Measurements from ENCODE around the gene RARA. TPM values are rescaled to one million over a fixed set of nuclear protein-coding genes. Genes with fewer than 3 reads are reported as not detected.

The RARA gene
- total and polyA plus RNA-seq, 2 of the 4 experiments (the other 2 are of a cell fraction): 9.0 to 12.7 TPM

DNA sequence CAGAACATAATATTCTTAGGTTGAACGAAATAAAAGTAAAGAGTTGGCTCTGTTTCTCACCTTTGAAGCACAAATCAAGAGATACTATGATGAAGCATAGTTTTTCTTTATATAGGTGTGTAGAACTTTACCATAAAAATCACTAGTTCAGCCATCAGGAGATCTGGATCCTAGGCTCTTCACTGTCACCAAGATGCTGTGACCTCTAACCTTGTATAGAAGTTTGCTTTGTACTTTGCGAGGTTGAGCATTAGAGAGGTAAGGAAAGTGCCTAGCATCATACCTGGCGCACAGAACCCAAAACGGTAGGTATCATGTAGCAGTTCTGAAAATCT is 21.9 kb upstream of the RARA start:
- Histone ChIP-seq H3K18ac (ENCODE audit: low read depth, low read length) (peak overlapping the region; percentile 60), H3K4me1 (ENCODE audit: control insufficient read depth, insufficient read depth, low read length) (peaks cover 13% of the 10 kb centered on the region), H4K8ac (ENCODE audit: low read depth in 2 of 2, low read length in 2 of 2) (peak overlapping the region; percentile 21 to 96), H3K9ac (ENCODE audit: low read depth, low read length) (peak overlapping the region; percentile 52; the same call in 1 of the 2 replicates), H3K9me3 (ENCODE audit: control insufficient read depth, insufficient read depth, low read length) (no peaks in the 10 kb centered on the region), H2BK5ac (ENCODE audit: low read depth, low read length, poor library complexity, severe bottlenecking) (peak overlapping the region; percentile 51), H2BK15ac (ENCODE audit: low read depth, low read length) (peak overlapping the region; percentile 12; the same call in 1 of the 3 replicates), H3K9me1 (ENCODE audit: insufficient read depth, low read length) (peaks cover 17% of the 10 kb centered on the region), H3K14ac (replicated peaks; ENCODE audit: low read depth, low read length) (peak overlapping the region; percentile 89), H2BK120ac (ENCODE audit: low read depth, low read length) (0 out of 2 replicates have a peak overlapping the region, but pooled peaks have one; percentile 52), H3K23ac (ENCODE audit: low read depth, low read length) (no peak overlapping the region; the same call in 1 of the 2 replicates), H3K4me3 (ENCODE audit: insufficient read depth, low read depth, low read length) (peak overlapping the region; percentile 19; the same call in 1 of the 2 replicates), H2AK9ac (replicated peaks; ENCODE audit: low read depth, low read length, poor library complexity) (peak overlapping the region; percentile 70), H3K36me3 (ENCODE audit: control insufficient read depth, insufficient read depth, low read length) (no peaks in the 10 kb centered on the region), H4K91ac (ENCODE audit: insufficient read depth, low read depth, low read length) (peak overlapping the region; percentile 22; the same call in 1 of the 2 replicates), H2AK5ac (ENCODE audit: low read depth, low read length) (peak overlapping the region; percentile 92; the same call in 1 of the 2 replicates), H3K27me3 (ENCODE audit: control insufficient read depth, insufficient read depth, low read length) (no peaks in the 10 kb centered on the region), H3K4ac (ENCODE audit: low read depth, low read length) (peak overlapping the region; percentile 79), H2BK20ac (ENCODE audit: low read depth, low read length) (no peak overlapping the region; the same call in 1 of the 2 replicates), H4K20me1 (ENCODE audit: insufficient read depth, low read length) (peaks cover 7% of the 10 kb centered on the region; the same call in 1 of the 2 replicates), H3K79me1 (ENCODE audit: low read depth in 1 of 2, low read length in 2 of 2) (peaks cover 11 to 26% of the 10 kb centered on the region in 2 experiments; a peak in 3 of 4 replicates), H3K56ac (ENCODE audit: extremely low read depth, insufficient read depth, low read length) (0 out of 2 replicates have a peak overlapping the region, but pooled peaks have one; percentile 27), H4K5ac (ENCODE audit: low read depth, low read length) (peak overlapping the region; percentile 86), H2AFZ (replicated peaks; ENCODE audit: low read length, poor library complexity) (peak overlapping the region; percentile 90), H3K4me2 (ENCODE audit: low read depth, low read length) (peak overlapping the region; percentile 93), H3K27ac (ENCODE audit: insufficient read depth, low read length) (no peak overlapping the region; the same call in 1 of the 2 replicates)
- BruUV-seq (replicated peaks): no TSS peak
- no peak for ATAC-seq (ENCODE audit: low read depth)
- WGBS, 2 experiments (ENCODE audit: extremely low coverage in 2 of 2, insufficient read length in 1 of 2): no CpG with 5 or more reads among the region's 4 CpGs
- dilution Hi-C loops (cut with HindIII; ENCODE audit: low sequenced_read_pairs, unreplicated experiment) (no loop called here), intact Hi-C loops (cut with micrococcal nuclease) (no loop called here), in situ Hi-C loops (cut with MboI; ENCODE audit: low sequenced_read_pairs) (loop anchor here (10.0 kb wide), 1 partner anchor 262 kb away; no protein-coding TSS in a partner anchor)
- ChIA-PET POLR2A (ENCODE audit: unreplicated experiment) (no interaction called here), CTCF (no interaction called here)
- no peak for TF ChIP-seq NFE2L2 (IDR thresholded peaks at IDR 0.05; ENCODE audit: low read depth, low read length)
- TF ChIP-seq RAD21 (IDR thresholded peaks at IDR 0.05; ENCODE audit: low read length): no peak
- TF ChIP-seq RFX5 (IDR thresholded peaks at IDR 0.05; ENCODE audit: low read depth, low read length): no peak
- TF ChIP-seq BHLHE40 (IDR thresholded peaks at IDR 0.05; ENCODE audit: low read depth, low read length): no peak
- no peak for TF ChIP-seq RCOR1 (IDR thresholded peaks at IDR 0.05; ENCODE audit: insufficient replicate concordance, low read length)
- TF ChIP-seq, protein P1, sequence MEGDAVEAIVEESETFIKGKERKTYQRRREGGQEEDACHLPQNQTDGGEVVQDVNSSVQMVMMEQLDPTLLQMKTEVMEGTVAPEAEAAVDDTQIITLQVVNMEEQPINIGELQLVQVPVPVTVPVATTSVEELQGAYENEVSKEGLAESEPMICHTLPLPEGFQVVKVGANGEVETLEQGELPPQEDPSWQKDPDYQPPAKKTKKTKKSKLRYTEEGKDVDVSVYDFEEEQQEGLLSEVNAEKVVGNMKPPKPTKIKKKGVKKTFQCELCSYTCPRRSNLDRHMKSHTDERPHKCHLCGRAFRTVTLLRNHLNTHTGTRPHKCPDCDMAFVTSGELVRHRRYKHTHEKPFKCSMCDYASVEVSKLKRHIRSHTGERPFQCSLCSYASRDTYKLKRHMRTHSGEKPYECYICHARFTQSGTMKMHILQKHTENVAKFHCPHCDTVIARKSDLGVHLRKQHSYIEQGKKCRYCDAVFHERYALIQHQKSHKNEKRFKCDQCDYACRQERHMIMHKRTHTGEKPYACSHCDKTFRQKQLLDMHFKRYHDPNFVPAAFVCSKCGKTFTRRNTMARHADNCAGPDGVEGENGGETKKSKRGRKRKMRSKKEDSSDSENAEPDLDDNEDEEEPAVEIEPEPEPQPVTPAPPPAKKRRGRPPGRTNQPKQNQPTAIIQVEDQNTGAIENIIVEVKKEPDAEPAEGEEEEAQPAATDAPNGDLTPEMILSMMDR (conservative IDR thresholded peaks at IDR 0.05; ENCODE audit: low read depth, low read length): no peak
- TF ChIP-seq POLR2A (IDR thresholded peaks at IDR 0.05; ENCODE audit: low read depth, low read length): no peak
- TF ChIP-seq SMC3 (IDR thresholded peaks at IDR 0.05; ENCODE audit: low read depth, low read length): no peak
- TF ChIP-seq USF2 (IDR thresholded peaks at IDR 0.05; ENCODE audit: low read depth, low read length): no peak
- no peak for TF ChIP-seq MAFK (IDR thresholded peaks at IDR 0.05; ENCODE audit: low read depth, low read length)
- TF ChIP-seq ELK1 (IDR thresholded peaks at IDR 0.05; ENCODE audit: borderline replicate concordance, low read depth, low read length): no peak
- DNase-seq: no peak

Measured in IMR-90 (cell line).